DMS79 (cell line): Measurements from ENCODE around the gene STK32C.

Experiments used
- DNase-seq: peaks from one replicate; lab custom pipeline; 2025; lab: John Stamatoyannopoulos, UW

The STK32C gene

DNA sequence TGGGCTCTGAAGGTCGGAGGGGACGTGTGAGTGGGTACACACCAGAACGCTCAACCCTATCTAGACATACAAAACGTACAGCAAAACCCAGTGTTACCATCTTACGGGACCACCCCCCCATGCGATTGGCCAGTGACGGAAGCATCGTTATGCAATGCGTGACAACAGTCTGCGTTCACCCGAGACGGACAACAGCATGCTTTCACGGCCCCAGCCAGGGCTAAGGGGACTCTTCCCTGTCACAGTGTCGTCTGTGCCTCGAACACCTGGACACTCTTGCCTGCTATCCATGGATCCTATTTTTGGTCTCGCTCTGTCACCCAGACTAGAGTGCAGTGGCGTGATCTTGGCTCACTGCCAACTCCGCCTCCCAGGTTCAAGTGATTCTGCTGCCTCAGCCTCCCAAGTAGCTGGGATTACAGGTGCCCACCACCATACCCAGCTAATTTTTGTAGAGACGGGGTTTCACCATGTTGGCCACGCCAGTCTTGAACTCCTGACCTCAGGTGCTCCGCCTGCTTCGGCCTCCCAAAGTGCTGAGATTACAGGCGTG lies 97.7 kb downstream of the STK32C start:
- no peak for DNase-seq

DNA sequence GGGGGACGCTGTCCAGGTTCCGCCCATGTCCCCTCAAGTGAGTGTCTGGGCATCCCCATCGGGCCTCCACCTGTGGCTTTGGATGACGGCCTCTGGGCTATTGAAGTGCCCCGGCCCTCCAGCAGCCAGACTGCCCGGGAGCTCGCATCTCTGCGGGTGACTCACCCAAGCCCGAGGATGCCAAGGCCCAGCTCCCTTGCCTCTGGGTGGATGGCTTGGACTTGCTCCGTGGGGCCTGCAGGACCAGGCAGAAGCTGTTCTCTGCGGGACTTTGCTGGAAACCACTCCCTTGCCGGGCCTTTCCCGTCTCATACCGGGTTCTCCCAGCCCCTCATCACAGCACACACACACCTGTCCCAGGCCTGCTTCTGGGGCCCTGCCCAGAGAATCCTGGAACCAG lies 98.6 kb downstream of the STK32C start:
- no peak for DNase-seq

DNA sequence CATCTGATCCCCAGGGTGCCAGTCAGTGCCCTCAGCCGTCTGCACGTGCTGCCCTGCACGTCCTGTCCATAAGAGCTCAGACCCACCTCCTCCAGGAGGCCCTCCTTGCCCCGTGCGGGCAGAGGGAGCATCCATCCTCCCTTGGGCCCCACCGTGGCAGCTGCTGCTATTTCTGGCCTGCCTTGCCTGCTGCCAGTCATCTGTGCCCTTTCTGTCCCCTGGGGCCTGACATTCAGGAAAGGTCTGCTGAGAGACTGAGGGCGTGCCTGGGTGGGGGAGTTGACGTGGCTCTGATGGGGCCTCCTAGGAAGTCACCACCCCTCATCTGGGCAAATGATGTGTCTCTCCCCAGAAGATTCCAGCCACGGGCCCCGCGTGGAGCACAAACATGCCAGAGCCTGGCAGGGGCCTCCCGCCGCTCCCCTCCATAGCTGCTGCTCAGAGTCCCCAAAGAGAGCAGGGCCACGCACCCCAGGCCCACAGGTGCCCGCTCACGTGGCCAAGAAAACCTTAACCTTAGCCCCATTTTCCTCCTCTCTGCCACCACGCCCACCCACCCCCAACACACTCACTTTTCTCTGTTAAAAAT lies 99.2 kb downstream of the STK32C start:
- DNase-seq: no peak

DNA sequence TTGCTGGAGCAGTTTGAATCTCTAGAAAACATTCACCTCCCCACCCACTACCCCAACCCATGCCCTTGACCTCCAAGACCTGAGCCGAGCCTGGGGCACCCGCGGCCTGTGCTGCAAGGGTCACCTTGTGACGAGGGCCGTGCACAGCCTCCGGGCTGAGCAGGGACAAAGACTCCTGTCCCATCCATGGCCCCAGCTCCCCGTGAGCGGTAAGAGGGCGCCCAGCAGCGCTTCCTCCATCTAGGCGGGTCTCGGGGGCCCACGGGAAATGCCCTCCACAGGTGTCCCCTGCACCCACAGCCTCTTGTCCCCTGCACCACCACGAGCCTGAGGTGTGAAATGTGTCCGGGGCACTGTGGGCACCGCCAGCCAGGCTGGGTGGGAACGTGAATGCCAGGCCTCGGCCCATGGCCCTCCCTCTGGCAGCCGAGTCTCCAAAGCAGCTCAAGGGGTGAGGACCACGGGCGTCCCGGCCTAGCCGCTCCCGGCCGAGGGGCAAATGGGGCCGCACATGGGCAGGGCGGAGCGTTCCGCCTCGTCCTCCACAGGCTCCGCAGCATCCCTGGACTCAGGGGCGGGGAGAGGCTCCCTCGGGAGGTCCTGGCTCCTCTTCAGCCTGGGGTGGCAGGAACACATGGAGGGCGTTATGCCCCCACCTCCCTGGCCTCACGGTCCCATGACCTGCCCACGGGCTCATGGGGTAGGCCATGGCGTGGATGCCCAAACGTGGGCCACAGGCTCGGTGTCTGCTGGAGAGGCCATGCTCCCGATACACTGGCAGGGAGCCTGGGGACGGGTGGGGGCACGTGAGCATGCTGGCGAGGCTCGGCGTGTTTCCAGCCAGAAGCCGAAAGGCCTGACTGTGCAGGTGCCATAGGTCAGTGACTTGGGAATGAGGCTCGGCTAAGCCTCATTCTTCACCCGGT lies 100.0 kb downstream of the STK32C start:
- no peak for DNase-seq

DNA sequence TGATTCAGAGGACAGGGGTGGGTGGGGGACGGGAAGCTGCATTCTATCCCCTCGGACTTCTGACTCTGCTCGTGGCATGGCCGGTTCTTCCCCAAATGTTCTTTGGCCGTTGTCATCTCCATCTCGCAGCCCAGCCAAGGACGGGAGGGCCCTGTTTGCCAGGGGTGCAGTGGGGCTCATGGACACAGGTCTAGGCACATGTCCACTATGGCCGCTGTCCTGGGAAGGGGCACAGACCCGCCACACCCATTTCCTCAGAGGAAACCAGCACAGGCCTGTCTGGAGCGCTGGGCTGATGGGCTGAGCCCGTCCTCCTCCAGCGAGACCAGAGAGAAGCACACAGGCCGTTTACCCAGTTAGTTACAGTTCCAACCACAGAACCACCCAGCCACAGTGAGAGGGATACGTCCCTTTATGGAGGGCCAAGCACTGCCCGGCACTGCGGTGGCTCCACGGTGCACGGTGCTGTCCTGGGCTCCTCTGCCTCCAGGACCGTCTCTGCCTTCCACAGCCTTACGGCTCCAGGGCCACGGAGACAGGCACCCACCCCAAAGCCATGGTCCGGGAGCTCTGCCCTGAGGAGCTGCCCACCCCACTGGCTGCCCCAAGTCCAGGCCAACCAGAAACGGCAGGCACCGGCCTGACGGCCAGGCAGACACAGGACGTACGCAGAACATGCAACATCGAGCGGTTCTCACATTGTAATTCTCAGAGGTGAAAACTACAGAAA lies 100.8 kb downstream of the STK32C start:
- no peak for DNase-seq

DNA sequence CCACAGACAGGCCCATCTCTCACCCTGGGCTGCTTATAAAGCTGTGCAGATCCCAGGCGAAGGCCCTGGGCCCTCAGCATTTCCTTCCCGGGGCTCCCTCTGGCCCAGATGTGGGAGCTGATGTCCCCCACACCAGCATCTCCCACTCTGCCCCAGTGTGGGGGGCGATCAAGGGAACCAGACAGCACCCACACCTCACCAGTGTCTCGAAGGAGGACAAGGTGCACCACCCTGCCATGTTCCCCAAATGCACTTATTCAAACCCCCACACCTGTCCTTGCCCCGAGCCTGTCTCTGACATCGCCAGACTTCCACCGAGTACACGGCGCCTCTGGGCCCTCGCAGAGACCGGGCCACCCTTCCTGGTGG lies 101.4 kb downstream of the STK32C start:
- no peak for DNase-seq

DNA sequence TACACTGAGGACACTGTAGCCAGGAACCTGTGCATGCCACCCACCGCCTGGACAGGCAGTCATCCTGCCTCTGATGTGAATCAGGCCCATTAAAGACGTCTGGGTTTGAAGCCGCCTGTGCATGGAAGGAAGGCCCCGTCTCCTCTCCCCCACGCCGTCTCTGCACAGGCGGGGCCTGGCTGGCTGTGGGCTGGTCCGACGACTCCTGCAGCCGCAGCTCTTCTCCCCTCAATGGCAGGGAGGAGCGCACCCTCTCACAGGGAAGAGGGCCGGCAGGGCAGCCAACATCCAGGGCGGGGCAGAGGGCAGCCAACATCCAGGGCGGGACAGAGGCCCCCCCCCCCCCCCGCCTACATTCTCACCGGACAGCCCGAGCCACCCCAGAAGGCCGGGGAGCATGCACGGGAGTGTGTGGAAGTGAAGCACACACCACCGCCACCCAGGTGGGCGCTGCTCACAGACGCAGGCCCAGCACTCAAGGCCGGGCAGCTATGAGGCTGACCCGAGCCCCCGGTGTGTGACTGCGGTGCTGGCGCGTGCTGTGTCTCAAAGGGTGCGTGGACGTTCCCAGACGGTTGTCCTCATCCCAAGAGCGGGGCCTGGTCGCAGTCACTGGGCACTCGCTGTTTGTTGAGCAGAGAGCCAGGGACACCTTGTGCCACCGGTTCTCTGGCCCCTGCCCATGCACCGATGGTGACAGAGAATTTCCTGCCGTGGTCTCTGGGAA lies 101.9 kb downstream of the STK32C start:
- DNase-seq: no peak

DNA sequence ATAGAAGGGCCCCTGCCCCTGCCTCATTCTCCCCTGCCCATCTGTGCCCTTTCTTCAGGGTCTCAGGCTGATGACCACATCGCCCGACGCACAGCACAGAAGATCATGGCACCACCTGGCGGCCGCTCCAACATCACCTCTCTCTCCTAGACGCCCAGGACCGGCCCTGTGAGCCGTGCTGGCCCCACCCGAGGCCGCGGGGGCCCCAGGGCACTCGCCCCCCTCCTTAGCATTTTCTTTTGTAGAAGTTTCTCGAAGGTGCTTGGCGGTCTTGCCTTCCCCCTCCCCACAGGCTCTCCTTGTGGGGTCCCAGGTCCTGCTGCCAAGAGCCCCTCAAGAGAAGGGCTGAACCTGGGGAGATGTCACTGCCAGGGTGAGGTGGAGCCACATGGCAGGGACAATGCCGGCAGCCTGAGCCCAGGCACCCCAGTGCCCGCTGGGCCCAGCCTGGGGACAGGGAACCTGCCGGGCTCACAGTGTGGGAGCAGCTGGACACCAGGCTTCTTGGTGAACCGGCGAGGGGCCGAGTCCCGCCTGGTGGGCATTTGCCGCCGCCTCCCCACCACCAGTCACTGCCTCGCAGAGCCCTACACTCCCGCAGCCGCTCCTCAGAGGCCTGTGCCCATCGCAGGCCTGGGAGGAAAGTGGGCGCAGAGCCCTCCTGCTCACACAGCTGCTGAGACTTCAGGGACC lies 102.8 kb downstream of the STK32C start:
- DNase-seq: no peak

DNA sequence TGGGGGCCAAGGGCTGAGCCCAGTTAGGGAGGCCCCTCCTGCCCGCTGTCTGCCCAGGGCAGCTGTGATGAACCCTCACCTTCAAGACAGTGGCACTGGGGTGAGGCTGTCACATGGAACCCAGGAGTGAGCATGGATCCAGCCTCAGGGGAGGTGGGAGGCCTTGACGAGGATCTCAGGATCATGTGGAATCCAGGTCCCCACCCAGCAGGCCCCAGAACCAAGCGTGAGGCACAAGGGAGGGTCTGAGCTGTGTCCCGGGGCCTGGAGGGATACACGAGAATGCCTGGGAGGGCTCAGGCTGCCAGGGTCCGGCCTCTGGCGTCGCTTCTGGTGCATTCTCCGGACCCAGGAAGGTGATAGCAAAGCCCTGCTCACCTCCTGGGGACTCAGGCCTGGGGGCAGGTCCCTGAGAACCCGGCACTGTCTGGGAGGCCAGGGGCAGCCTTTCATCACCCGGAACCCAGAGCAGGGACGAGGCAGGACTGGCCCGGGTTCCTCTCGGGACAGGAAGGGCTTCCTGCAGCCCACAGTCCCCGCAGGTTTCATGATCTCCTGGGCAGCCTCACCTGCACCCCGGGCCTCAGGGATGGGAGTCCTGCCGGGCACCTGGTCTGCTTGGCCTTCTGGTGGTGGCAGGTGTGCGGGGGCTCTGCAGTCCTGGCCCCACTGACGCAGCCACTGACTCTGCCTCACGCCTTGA lies 103.5 kb downstream of the STK32C start:
- no peak for DNase-seq

DNA sequence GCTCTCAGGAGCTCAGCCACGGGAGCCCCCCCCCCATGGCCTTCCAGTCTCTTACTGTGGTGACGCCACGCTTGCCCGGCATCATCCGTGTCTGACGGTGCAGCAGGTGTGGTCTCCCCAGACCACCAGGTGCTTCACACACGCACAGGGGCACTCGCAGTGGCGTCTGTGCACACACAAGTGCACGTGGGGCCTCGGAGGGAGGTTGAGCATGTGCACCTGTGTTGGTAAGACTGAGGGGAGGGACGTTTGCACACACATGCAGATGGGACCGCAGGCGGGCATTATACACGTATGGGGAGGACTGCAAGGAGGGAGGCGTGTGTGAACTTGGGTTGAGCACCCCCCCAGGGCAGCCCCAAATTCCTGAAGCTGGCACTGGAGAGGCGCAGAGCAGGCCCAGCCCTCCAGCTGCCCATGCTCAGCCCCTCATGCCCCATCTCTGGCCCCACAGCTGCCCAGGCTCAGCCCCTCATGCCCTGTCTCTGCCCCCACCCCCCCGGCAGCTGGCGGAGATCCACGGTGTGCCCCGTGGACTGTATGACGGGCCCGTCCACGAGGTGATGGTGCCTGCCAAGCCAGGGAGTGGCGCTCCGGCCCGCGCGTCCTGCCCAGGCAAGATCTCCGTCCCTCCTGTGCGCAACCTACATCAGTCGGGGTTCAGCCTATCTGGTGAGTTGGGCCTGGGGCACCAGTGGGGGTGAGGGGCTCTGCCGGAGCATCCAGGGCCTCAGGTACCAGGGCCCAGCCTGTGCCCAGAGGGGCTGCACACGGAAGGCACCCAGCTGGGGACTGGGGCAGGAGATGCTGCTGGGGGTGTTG lies 104.3 kb downstream of the STK32C start:
- no peak for DNase-seq

DNA sequence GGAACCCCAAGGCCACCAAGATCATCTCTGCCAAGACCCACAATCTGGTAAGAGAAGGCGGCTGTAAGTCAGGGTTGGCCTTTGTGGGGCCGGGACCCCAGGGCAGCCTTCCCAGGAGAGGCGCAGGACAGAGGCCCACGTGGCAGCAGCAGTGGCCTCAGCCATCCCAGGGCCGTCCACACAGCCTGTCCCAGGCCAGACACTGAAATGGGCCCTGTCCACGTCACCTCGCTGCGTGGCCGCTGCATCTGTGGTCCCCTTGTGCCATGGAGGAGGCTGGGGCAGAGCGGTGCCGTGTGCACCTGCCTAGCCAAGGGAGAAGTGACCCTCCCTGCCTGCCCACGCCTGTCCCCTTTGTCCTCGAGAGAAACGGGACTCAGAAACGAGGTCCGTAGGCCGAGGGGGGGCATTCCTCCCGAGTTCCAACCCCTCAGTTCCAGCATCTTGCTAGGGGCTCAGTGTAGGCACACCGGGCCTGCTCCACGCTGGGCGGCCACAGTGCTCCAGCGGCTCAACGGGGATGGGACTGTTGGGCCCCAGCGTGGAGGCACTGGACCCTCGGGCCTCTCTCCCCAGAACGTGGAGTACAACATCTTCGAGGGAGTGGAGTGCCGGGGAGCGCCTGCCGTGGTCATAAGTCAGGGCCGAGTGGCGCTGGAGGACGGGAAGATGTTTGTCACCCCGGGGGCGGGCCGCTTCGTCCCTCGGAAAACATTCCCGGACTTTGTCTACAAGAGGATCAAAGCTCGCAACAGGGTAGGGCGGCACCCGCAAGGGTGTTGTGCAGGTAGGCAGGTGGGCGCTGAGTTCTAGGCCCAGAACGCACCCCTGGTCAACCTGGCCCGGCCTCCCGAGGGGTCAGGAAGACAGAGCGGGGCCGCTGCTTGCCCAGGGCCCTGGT lies 105.4 kb downstream of the STK32C start:
- no peak for DNase-seq

DNA sequence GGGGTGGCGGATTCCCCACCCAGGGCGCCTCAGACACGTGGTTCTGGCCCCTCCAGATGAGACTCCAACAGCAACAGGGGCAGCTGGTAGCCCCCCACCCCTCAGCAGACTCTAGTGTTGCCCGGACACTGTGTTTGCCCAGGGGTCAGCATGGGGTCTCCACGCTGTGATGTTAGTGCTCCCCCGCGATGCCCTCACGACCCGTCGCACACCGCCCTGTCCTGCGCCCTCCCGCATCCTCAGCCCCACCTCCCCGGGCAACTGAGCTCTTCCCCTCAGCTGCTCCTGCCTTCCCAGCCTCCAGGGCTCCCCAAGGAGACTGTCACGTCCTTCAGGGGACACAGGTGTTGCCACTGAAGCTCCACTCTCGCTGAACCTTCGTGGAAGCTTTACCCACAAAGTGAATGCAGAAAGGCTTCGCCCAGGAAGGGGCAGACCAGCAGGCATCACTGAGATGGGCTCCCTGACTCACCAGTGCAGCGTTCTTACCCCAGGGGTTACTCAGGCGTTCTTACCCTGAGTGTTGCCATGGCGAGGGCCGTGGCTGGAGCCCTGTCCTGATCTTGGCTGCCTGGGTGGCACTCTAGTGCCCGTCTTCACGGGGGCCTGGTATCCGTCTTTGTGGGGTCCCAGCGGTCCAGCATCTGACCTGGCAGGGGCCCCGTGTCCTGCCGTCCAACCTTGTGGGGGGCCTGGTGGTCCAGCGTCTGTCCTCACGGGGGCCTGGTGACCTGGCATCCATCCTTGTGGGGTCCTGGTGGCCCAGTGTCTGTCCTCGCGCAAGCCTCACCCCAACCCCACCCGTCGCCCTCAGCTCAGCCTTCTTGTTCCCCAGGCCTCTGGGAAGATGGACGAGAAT lies 106.4 kb downstream of the STK32C start:
- DNase-seq: no peak

DNA sequence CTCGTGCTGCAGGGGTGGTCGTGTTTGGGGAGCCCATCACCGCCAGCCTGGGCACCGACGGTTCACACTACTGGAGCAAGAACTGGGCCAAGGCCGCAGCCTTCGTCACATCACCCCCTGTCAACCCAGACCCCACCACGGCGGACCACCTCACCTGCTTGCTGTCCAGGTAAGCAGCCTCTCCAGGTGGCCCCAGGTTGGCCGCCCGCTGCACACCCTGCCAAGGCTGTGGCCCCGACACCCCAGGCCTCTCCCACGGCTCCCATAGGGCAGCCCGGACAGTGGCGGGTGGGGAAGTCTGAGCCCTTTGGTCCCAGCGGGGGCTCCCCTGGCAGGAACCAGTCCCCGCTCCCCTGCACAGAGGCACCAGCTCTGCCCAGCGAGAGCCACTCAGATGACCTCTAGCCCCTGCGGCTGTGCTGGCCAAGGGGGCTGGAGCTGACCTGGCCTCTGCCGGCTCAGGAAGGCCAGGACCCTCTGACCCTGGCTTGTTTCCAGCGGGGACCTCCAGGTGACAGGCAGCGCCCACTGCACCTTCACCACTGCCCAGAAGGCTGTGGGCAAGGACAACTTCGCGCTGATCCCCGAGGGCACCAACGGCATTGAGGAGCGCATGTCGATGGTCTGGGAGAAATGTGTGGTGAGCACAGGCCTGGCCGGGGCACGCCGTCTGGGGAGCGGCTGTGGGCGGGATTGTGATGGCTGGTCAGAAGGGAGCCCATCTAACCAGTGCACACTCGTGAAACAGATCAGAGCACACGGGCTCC lies 107.2 kb downstream of the STK32C start:
- DNase-seq: no peak

DNA sequence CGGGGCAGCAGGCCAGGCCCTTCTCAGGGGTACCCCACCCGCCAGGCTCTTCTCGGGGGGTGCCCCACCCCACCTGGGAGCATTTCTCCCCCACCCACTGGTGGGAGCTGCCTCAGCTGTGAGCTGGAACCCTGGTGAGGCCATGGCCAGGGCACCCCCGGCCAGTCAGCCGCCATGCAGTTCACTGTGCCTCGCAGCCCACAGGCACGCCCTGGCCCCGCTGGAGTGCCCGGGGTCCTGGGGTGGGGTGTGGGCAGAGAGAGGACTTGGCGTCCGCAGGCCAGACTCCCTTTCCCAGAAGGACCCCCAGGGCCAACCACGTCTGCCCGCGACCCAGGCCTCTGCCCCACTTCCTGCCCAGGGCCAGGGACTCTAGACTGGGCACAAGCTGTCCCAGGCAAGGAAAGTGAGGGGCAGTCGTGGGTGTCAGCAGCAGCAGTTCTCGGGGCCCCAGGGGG lies 107.9 kb downstream of the STK32C start:
- no peak for DNase-seq

DNA sequence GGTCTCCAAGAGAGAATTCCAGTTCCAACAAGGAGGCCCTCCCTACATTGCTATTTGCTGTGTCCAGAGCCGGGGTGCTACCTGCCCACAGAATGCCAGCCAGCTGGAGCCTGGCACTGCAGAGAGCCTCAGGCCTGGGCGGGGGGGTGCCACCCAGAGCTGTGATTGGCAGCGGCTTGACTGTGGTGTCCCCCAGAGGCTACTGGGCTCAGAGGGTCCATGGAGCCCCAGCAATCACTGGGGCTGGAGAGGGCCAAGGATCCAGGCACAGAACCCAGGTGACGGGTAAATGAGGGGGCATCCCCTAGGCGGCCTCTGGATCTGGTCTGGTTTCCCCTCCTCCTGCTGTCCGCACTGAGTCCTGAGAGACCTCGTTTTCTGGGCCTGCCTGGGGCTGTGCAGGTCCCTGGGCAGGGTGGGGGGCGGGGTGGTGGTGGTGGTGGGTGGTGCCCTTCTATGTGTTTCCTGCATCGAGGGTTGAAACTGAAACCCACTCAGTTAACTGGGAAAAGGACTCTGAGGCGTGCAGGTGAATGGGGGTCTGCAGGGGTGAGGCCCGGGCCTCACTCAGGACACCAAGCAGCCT lies 108.4 kb downstream of the STK32C start:
- no peak for DNase-seq

DNA sequence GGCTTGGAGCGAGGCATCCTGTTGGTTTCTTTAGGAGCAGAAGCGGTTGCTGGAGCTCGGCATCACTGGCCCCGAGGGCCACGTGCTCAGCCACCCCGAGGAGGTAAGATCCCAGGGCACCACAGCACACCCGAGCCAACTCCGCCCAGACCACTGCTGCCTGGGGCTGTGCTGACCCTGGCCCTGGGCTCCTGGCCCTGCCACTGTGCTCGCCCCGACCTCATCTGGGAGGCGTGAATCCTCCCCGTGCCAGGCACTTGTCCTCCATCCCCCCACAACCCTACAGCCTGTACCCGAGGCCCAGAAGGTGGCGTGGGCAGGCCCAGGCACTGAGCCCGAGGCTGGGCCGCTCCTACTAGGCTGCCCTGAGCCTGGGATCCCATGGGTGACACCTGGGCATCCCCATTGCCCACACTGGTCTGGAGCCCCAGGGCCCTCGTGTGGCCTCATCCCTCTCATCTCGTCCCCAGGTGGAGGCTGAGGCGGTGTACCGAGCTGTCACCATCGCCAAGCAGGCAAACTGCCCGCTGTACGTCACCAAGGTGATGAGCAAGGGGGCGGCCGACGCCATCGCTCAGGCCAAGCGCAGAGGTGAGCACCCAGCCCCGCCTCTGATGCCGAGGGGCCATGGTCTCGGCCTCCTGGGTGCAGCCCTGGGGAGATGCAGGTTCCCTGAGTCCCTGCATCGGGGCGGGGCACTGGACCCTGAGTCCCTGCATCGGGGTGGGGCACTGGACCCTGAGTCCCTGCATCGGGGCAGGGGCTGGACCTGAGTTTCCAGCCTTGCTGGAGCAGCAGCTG lies 109.2 kb downstream of the STK32C start:
- no peak for DNase-seq
